Neutrophil (primary cell): ENCODE measurements around the gene PDE1C.

Source experiments
- H3K27ac ChIP-seq: fragments of 200-600 bp; sonication (generic); 2 replicates; pipeline ENCODE4 v1.5.1; 2016; ENCODE audit warnings: mild to moderate bottlenecking, moderate library complexity
- H3K27me3 ChIP-seq: fragments of 200-600 bp; sonication (generic); 2 replicates; pipeline ENCODE4 v1.6.0; 2016; ENCODE audit warnings: mild to moderate bottlenecking
- H3K36me3 ChIP-seq: fragments of 200-600 bp; sonication (generic); 2 replicates; pipeline ENCODE4 v1.5.1; 2017
- H3K4me1 ChIP-seq, 2 experiments: fragments of 200-600 bp in 1 of 2; sonication (generic) in 1 of 2; 1 replicate in 1 of 2; 2 replicates in 1 of 2; pipeline versions ENCODE4 v1.5.1 to v1.6.1; 2013 to 2016; ENCODE audit warnings: low read depth in 1 of 2, low read length in 1 of 2, mild to moderate bottlenecking in 1 of 2, moderate library complexity in 1 of 2; ENCODE audit not compliant: control insufficient read depth in 1 of 2, insufficient read depth in 1 of 2
- H3K4me3 ChIP-seq, 2 experiments: fragments of 200-600 bp in 1 of 2; sonication (generic) in 1 of 2; 1 replicate in 1 of 2; 2 replicates in 1 of 2; pipeline ENCODE4 v1.5.1; 2013 to 2016; ENCODE audit warnings: low read depth in 1 of 2, low read length in 1 of 2, mild to moderate bottlenecking in 1 of 2, moderate library complexity in 1 of 2
- H3K9me3 ChIP-seq: fragments of 200-600 bp; sonication (generic); 2 replicates; pipeline ENCODE4 v1.5.1; 2016
- TF ChIP-seq, protein P1 (sequence below): fragments of 200-600 bp; sonication (generic); IDR thresholded peaks from 2 replicates; pipeline ENCODE4 v1.5.1; 2016; ENCODE audit warnings: antibody characterized with exemption

The PDE1C gene

GRCh38 chr7:31707089-31707488, 363.1 kb downstream of the PDE1C start:
- Histone ChIP-seq H3K4me1 (no peaks in the 10 kb centered on the region), H3K4me3 (no peak overlapping the region), H3K36me3 (no peaks in the 10 kb centered on the region), H3K27ac (no peak overlapping the region), H3K9me3 (no peaks in the 10 kb centered on the region), H3K27me3 (no peaks in the 10 kb centered on the region)
- TF ChIP-seq, protein P1, sequence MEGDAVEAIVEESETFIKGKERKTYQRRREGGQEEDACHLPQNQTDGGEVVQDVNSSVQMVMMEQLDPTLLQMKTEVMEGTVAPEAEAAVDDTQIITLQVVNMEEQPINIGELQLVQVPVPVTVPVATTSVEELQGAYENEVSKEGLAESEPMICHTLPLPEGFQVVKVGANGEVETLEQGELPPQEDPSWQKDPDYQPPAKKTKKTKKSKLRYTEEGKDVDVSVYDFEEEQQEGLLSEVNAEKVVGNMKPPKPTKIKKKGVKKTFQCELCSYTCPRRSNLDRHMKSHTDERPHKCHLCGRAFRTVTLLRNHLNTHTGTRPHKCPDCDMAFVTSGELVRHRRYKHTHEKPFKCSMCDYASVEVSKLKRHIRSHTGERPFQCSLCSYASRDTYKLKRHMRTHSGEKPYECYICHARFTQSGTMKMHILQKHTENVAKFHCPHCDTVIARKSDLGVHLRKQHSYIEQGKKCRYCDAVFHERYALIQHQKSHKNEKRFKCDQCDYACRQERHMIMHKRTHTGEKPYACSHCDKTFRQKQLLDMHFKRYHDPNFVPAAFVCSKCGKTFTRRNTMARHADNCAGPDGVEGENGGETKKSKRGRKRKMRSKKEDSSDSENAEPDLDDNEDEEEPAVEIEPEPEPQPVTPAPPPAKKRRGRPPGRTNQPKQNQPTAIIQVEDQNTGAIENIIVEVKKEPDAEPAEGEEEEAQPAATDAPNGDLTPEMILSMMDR = no peak

DNA sequence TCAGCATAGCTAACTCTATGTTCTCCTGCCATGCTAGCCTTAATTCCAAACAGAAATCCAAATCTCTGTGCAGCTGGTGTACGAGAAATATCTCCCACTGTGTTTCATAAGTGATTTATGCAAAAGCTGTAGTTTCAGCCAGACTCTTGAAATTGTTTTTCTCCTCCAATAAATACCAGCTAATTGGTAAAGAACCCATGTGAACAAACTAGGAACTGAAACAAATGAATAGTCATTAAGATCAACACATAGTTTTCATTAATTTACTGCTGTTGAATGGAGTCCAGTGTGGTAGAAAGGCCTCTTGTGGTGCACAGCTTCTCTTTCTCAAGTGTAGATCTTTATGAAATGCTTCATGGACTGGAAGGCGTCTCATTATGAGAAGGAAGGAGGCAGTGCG, 364.8 kb downstream of the PDE1C start:
- no peaks in the 10 kb centered on the region for H3K4me1 ChIP-seq
- H3K9me3 ChIP-seq = no peaks in the 10 kb centered on the region
- TF ChIP-seq, protein P1 = no peak
- H3K27me3 ChIP-seq = no peaks in the 10 kb centered on the region
- H3K4me3 ChIP-seq = no peak overlapping the region
- no peak overlapping the region for H3K27ac ChIP-seq
- H3K36me3 ChIP-seq = no peaks in the 10 kb centered on the region

GRCh38 chr7:31702354-31702753, 367.9 kb downstream of the PDE1C start:
- H3K27ac ChIP-seq = no peak overlapping the region
- no peaks in the 10 kb centered on the region for H3K36me3 ChIP-seq
- no peaks in the 10 kb centered on the region for H3K9me3 ChIP-seq
- no peak overlapping the region for H3K4me3 ChIP-seq
- peaks cover 6% of the 10 kb centered on the region for H3K27me3 ChIP-seq
- TF ChIP-seq, protein P1 = no peak
- H3K4me1 ChIP-seq = no peaks in the 10 kb centered on the region
